H9 (cell line): Measurements from ENCODE around the gene NPTX1. TPM values are rescaled to one million over a fixed set of nuclear protein-coding genes. Genes with fewer than 3 reads are reported as not detected.

Source experiments
- DNase-seq: peaks from one replicate; pipeline ENCODE4 v3.0.0-alpha.2; 2017
- H2AFZ ChIP-seq: one replicate; pipeline ENCODE4 v1.6.1; 2013; ENCODE audit warnings: mild to moderate bottlenecking, low read length, control low read depth, moderate library complexity
- H2AK5ac ChIP-seq: 2 replicates; pipeline ENCODE4 v1.6.1; 2013; ENCODE audit warnings: low read length, control low read depth, mixed read lengths; ENCODE audit not compliant: insufficient read length
- H2BK120ac ChIP-seq: one replicate; pipeline ENCODE4 v1.6.1; 2013; ENCODE audit warnings: low read depth, mild to moderate bottlenecking, low read length, control low read depth, inconsistent platforms; ENCODE audit not compliant: poor library complexity, severe bottlenecking
- H2BK12ac ChIP-seq: 2 replicates; pipeline ENCODE4 v1.6.1; 2013; ENCODE audit warnings: low read length, control low read depth, mixed read lengths, low read depth; ENCODE audit not compliant: insufficient read length
- H2BK15ac ChIP-seq: 2 replicates; pipeline ENCODE4 v1.6.1; 2013; ENCODE audit warnings: low read depth, low read length, control low read depth
- H2BK20ac ChIP-seq: one replicate; pipeline ENCODE4 v1.6.1; 2013; ENCODE audit warnings: low read depth, mild to moderate bottlenecking, low read length, control low read depth, inconsistent platforms; ENCODE audit not compliant: poor library complexity, severe bottlenecking
- H2BK5ac ChIP-seq: 2 replicates; pipeline ENCODE4 v1.6.1; 2013; ENCODE audit warnings: low read length, control low read depth, mixed read lengths; ENCODE audit not compliant: insufficient read length
- H3K14ac ChIP-seq: 2 replicates; pipeline ENCODE4 v1.6.1; 2013; ENCODE audit warnings: low read length, control low read depth; ENCODE audit not compliant: insufficient read depth
- H3K18ac ChIP-seq: 2 replicates; pipeline ENCODE4 v1.6.1; 2013; ENCODE audit warnings: low read depth, mild to moderate bottlenecking, mixed read lengths, low read length, control low read depth; ENCODE audit not compliant: insufficient read length
- H3K23ac ChIP-seq: 2 replicates; pipeline ENCODE4 v1.6.1; 2013; ENCODE audit warnings: low read length, control low read depth, mixed read lengths, low read depth; ENCODE audit not compliant: insufficient read length
- H3K23me2 ChIP-seq: 2 replicates; pipeline ENCODE4 v1.6.1; 2013; ENCODE audit warnings: low read depth, mild to moderate bottlenecking, mixed read lengths, low read length, control low read depth; ENCODE audit not compliant: insufficient read length, poor library complexity, severe bottlenecking
- H3K27ac ChIP-seq: 2 replicates; pipeline ENCODE4 v1.5.1; 2013; ENCODE audit warnings: low read length, control low read depth, mixed read lengths, low read depth; ENCODE audit not compliant: insufficient read length
- H3K27me3 ChIP-seq: 2 replicates; pipeline ENCODE4 v1.6.1; 2013; ENCODE audit warnings: low read length, control low read depth, inconsistent platforms; ENCODE audit not compliant: insufficient read depth
- H3K4ac ChIP-seq: 2 replicates; pipeline ENCODE4 v1.6.1; 2013; ENCODE audit warnings: low read depth, mild to moderate bottlenecking, control low read depth, inconsistent platforms, low read length, moderate library complexity
- H3K4me1 ChIP-seq: 2 replicates; pipeline ENCODE4 v1.6.1; 2013; ENCODE audit warnings: low read length, control low read depth, inconsistent platforms; ENCODE audit not compliant: insufficient read depth
- H3K4me2 ChIP-seq: 2 replicates; pipeline ENCODE4 v1.6.1; 2013; ENCODE audit warnings: low read length, control low read depth, mixed read lengths; ENCODE audit not compliant: insufficient read length, insufficient read depth
- H3K56ac ChIP-seq: 2 replicates; pipeline ENCODE4 v1.6.1; 2013; ENCODE audit warnings: low read depth, mild to moderate bottlenecking, mixed read lengths, low read length, control low read depth; ENCODE audit not compliant: insufficient read length
- H3K79me1 ChIP-seq: 2 replicates; pipeline ENCODE4 v1.6.1; 2013; ENCODE audit warnings: low read depth, mild to moderate bottlenecking, moderate library complexity, low read length, control low read depth, inconsistent platforms; ENCODE audit not compliant: insufficient read depth, poor library complexity, severe bottlenecking
- H3K79me2 ChIP-seq: 2 replicates; pipeline ENCODE4 v1.6.1; 2013; ENCODE audit warnings: low read length, control low read depth, inconsistent platforms; ENCODE audit not compliant: insufficient read depth
- H3K9ac ChIP-seq: 2 replicates; pipeline ENCODE4 v1.6.1; 2013; ENCODE audit warnings: low read length, control low read depth, mixed read lengths; ENCODE audit not compliant: insufficient read length; ENCODE audit errors: extremely low read depth
- H3K9me3 ChIP-seq: one replicate; pipeline ENCODE4 v1.6.1; 2013; ENCODE audit warnings: low read depth, low read length, inconsistent platforms; ENCODE audit not compliant: control insufficient read depth
- H3T11ph ChIP-seq: one replicate; pipeline ENCODE4 v1.6.1; 2013; ENCODE audit warnings: mild to moderate bottlenecking, low read length, control low read depth, inconsistent platforms
- H4K20me1 ChIP-seq: one replicate; pipeline ENCODE4 v1.6.1; 2013; ENCODE audit not compliant: control insufficient read depth, insufficient read length, insufficient read depth
- H4K5ac ChIP-seq: 2 replicates; pipeline ENCODE4 v1.6.1; 2013; ENCODE audit warnings: low read depth, mild to moderate bottlenecking, mixed read lengths, low read length, control low read depth; ENCODE audit not compliant: insufficient read length
- H4K8ac ChIP-seq: replicated peaks from 2 replicates; pipeline ENCODE4 v1.6.1; 2013; ENCODE audit warnings: low read length, control low read depth, mixed read lengths, low read depth; ENCODE audit not compliant: insufficient read length
- H4K91ac ChIP-seq: 2 replicates; pipeline ENCODE4 v1.6.1; 2013; ENCODE audit warnings: low read depth, mild to moderate bottlenecking, moderate library complexity, mixed read lengths, low read length, control low read depth; ENCODE audit not compliant: insufficient read length
- H3K27ac Mint-ChIP-seq, 3 experiments: 2 replicates in 2 of 3; 3 replicates in 1 of 3; pipeline ENCODE4 v1.8.0; 2020 to 2021; ENCODE audit warnings: mixed read lengths in 3 of 3, mild to moderate bottlenecking in 1 of 3, moderate library complexity in 1 of 3
- H3K27me3 Mint-ChIP-seq: 2 replicates; pipeline ENCODE4 v1.8.0; 2021; ENCODE audit warnings: low read depth, mild to moderate bottlenecking, moderate library complexity, mixed read lengths
- H3K36me3 Mint-ChIP-seq, 3 experiments: 2 replicates in 2 of 3; 3 replicates in 1 of 3; pipeline ENCODE4 v1.8.0; 2020 to 2021; ENCODE audit warnings: low read depth in 3 of 3, mixed read lengths in 3 of 3; ENCODE audit not compliant: insufficient read depth in 1 of 3
- H3K4me1 Mint-ChIP-seq, 2 experiments: 2 replicates each; pipeline ENCODE4 v1.8.0; 2020; ENCODE audit warnings: mixed read lengths in 2 of 2
- H3K4me3 Mint-ChIP-seq, 2 experiments: 2 replicates in 1 of 2; 3 replicates in 1 of 2; pipeline ENCODE4 v1.8.0; 2020 to 2021; ENCODE audit warnings: mild to moderate bottlenecking in 2 of 2, mixed read lengths in 2 of 2, moderate library complexity in 1 of 2
- H3K9me3 Mint-ChIP-seq, 2 experiments: 2 replicates in 1 of 2; 3 replicates in 1 of 2; pipeline ENCODE4 v1.8.0; 2020; ENCODE audit warnings: mild to moderate bottlenecking in 2 of 2, mixed read lengths in 2 of 2, moderate library complexity in 1 of 2
- WGBS: extraction: QIAGEN DNeasy Blood & Tissue Kit; methylation state at CpG from one replicate; pipeline ENCODE4 v1.1.7; 2013; ENCODE audit warnings: missing lambda C conversion rate, low lambda C conversion rate, mixed read lengths; ENCODE audit not compliant: insufficient read length; ENCODE audit errors: extremely low coverage; 5-methylcytosine and 5-hydroxymethylcytosine counted together
- total RNA-seq: library from RNA; stranded (reverse); gene quantifications from 2 replicates; pipeline ENCODE4 v1.2.1, GENCODE V29; 2021
- TF ChIP-seq, protein P1 (sequence below): fragments of 200-600 bp; sonication (generic); conservative IDR thresholded peaks from 3 replicates; pipeline ENCODE4 v1.8.0; 2021; ENCODE audit warnings: antibody characterized with exemption, mild to moderate bottlenecking

The NPTX1 gene
- total RNA-seq, 1 experiment from 2014 or later: 20.5 TPM

DNA sequence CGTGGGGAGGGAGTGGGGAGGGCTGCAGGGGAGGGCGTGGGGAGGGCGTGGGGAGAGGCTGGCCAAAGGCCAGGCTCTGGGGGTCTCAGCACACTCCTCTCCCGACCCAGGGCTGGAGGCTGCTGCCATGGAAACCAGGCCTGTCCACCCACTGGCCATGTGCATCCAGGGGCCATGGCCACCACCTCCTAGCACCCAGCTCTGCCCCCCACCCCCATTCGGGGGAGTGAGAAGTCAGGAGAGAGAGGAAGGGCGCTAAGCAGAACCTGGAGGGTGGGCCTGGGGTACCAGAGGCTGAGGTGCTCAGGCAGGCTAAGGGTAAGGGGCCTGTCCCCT, 31.8 kb downstream of the NPTX1 start:
- TF ChIP-seq, protein P1, sequence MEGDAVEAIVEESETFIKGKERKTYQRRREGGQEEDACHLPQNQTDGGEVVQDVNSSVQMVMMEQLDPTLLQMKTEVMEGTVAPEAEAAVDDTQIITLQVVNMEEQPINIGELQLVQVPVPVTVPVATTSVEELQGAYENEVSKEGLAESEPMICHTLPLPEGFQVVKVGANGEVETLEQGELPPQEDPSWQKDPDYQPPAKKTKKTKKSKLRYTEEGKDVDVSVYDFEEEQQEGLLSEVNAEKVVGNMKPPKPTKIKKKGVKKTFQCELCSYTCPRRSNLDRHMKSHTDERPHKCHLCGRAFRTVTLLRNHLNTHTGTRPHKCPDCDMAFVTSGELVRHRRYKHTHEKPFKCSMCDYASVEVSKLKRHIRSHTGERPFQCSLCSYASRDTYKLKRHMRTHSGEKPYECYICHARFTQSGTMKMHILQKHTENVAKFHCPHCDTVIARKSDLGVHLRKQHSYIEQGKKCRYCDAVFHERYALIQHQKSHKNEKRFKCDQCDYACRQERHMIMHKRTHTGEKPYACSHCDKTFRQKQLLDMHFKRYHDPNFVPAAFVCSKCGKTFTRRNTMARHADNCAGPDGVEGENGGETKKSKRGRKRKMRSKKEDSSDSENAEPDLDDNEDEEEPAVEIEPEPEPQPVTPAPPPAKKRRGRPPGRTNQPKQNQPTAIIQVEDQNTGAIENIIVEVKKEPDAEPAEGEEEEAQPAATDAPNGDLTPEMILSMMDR: no peak
- no peak overlapping the region for H2BK5ac ChIP-seq

More for the DNA sequence above, 31.8 kb downstream of the NPTX1 start:
- Histone ChIP-seq H3T11ph (no peak overlapping the region), H3K79me1 (no peaks in the 10 kb centered on the region), H4K20me1 (no peaks in the 10 kb centered on the region), H3K27ac (no peak overlapping the region), H4K5ac (no peak overlapping the region), H2BK12ac (no peak overlapping the region), H4K8ac (no peak overlapping the region), H3K14ac (0 out of 2 replicates have a peak overlapping the region, but pooled peaks have one; percentile 12), H4K91ac (no peak overlapping the region), H3K79me2 (no peaks in the 10 kb centered on the region), H2BK15ac (no peak overlapping the region), H2BK120ac (no peak overlapping the region), H3K27me3 (no peaks in the 10 kb centered on the region), H3K56ac (no peak overlapping the region), H3K9ac (no peak overlapping the region), H3K4me1 (no peaks in the 10 kb centered on the region), H3K4me2 (no peak overlapping the region), H3K23ac (no peak overlapping the region), H3K18ac (no peak overlapping the region), H2AK5ac (no peak overlapping the region), H3K23me2 (no peaks in the 10 kb centered on the region), H2AFZ (no peak overlapping the region), H3K9me3 (no peaks in the 10 kb centered on the region), H3K4ac (no peak overlapping the region), H2BK20ac (no peak overlapping the region)
- no peak for DNase-seq
- peaks cover 7 to 19% of the 10 kb centered on the region in 2 experiments for H3K4me1 Mint-ChIP-seq
- H3K9me3 Mint-ChIP-seq: no peaks in the 10 kb centered on the region
- no peak overlapping the region for H3K4me3 Mint-ChIP-seq
- H3K27me3 Mint-ChIP-seq: peaks cover 37% of the 10 kb centered on the region
- H3K36me3 Mint-ChIP-seq: no peaks in the 10 kb centered on the region
- H3K27ac Mint-ChIP-seq: no peak overlapping the region
- no CpG with 5 or more reads among the region's 6 CpGs for WGBS
